IPS-18c (cell line): ENCODE results near the gene DSC3.
"Not testable (repeated sequence)": the region's sequence is repeated elsewhere in the genome, so short reads cannot be mapped to it uniquely, and the experiment has no call there.

Source experiments
- H3K4me3 ChIP-seq: 2 replicates; pipeline ENCODE4 v1.7.0; 2013; ENCODE audit warnings: low read depth, mild to moderate bottlenecking, low read length, moderate library complexity; ENCODE audit not compliant: insufficient read depth
- H3K9me3 ChIP-seq: one replicate; pipeline ENCODE4 v1.6.1; 2013; ENCODE audit warnings: mild to moderate bottlenecking, low read length, moderate library complexity; ENCODE audit not compliant: control insufficient read depth, insufficient read depth

The DSC3 gene

DNA sequence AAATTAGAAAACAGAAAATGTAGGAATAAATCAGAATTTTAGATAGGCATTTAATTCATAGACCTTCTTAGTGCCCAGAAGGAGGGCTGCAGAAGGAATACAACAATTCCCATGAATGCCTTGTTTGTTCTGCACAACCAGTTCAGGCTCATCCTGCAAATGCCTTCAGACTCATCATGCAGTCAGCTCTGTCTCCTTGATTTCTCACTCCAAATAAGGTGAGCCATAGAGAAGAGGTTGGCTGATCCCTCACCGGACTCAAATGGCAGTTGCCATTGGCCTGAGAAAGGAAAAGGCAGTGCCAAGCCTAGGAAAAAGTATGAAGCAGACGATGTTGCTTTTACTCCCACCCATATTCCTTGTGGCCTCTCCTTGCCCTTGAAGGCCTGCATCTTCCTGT, 50.3 kb downstream of the DSC3 start:
- Histone ChIP-seq H3K4me3 (no peak overlapping the region), H3K9me3 (no peaks in the 10 kb centered on the region)

DNA sequence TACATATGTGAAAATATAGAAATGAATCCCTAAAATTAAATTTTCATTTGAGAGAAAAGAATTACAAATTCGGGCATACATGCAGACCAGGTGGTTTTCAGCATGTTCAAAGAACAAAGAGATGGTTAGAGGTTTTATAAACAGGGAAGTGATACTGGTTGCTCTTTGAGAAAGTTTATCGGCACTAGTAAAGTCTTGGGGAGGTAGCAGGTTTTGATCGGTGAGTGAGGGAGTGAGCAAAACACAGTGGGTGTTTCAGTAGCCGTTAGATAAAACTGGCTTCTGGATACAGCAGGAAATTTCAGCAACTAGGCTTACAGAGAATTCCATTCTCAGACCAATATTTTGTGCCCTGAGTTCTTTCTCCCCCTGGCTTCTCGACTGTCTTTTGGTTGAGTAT, 51.1 kb downstream of the DSC3 start:
- no peak overlapping the region for H3K4me3 ChIP-seq
- H3K9me3 ChIP-seq, result no peaks in the 10 kb centered on the region

DNA sequence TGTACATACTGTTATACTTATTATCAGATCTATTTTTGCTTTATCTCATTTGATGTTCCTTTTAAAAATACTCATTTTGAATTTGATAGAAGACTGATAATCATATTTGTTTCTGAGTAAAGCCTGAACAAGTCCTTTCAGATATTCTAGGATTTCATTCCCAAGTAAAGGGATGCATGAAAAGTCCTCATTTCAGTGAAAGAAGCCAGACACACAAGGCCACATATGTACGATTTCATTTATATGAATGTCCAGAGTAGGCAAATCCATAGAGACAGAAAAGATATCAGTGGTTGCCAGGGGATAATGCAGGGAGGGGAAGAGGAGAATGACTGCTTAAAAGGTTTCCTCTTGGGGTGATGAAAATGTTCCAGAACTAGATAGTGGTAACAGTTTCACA, 53.4 kb downstream of the DSC3 start:
- H3K4me3 ChIP-seq, result no peak overlapping the region
- H3K9me3 ChIP-seq, result no peaks in the 10 kb centered on the region

DNA sequence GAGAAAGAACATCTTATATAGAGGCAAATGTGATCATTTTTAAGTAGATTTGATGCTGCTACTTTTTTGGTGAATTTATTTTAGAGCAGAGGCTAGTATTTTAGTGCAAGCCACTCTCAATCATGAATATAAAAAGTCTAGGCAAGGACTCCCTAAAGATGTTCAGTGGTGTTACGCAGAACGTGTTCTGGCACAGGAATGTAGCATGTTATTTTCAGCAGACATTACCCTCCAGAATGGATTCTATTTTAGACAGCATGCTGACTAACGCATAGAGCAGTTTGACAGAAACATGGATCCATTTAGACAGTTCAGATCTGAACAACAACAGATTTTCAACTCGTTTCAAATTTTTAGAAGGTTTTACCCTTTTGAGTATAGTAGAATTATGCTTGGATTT, 54.1 kb downstream of the DSC3 start:
- H3K9me3 ChIP-seq, result no peaks in the 10 kb centered on the region
- H3K4me3 ChIP-seq, result no peak overlapping the region

DNA sequence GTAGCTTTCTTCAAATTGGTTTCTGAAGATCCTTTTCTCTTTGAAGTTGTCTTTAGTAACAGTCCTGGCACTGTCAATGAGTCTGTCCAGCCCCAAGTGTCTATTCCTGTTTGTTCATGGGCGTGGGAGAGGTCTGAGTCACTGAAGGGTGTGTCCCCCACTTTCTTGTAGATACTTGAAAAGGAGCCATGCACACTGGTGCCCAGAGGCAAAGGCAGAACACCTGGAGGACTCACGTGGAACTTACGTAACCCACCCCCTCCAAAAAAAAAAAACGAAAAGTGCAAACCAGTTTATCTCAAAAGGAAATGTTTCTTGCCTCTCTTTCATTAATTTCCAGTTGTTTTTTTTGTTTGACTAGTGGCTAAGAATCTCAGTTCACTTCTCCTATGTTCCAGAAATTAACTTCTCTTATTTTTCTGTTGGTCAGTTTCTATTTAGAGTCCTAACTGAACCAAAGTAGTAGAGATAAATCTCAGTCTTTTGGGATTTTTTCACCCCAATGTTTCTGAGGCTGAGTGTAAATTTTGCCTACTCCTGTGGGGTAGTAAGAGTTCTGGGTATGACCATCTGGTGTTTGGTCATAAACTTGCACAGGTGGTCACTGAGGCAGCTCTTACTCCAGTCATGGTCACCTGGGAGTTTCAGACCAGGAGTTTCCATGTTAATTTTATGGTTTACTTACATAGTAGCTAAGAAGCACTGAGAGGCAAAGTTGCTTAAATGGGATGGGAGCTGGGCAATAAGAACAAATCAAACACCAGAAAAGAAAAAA, 54.9 kb downstream of the DSC3 start:
- H3K4me3 ChIP-seq, result no peak overlapping the region
- no peaks in the 10 kb centered on the region for H3K9me3 ChIP-seq

DNA sequence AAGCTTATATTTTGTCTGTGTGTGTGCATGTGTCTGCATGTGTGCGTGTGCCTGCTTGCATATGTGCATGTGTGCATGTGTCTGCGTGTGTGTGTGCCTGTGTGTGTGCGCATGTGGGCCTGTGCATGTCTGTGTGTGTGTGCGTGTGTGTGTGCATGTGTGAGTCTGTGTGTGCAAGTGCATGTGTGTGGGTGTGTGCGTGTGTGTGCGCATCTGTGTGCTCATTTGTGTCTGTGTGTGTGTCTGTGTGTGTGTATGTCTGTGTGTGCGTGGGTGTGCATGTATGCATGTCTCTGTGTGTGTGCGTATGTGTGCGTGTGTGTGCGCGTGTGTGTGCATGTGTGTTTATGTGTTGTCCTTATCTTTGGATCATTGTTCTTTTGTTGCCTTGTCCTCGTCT, 56.8 kb downstream of the DSC3 start:
- Histone ChIP-seq H3K9me3 (no peaks in the 10 kb centered on the region), H3K4me3 (no peak overlapping the region)

DNA sequence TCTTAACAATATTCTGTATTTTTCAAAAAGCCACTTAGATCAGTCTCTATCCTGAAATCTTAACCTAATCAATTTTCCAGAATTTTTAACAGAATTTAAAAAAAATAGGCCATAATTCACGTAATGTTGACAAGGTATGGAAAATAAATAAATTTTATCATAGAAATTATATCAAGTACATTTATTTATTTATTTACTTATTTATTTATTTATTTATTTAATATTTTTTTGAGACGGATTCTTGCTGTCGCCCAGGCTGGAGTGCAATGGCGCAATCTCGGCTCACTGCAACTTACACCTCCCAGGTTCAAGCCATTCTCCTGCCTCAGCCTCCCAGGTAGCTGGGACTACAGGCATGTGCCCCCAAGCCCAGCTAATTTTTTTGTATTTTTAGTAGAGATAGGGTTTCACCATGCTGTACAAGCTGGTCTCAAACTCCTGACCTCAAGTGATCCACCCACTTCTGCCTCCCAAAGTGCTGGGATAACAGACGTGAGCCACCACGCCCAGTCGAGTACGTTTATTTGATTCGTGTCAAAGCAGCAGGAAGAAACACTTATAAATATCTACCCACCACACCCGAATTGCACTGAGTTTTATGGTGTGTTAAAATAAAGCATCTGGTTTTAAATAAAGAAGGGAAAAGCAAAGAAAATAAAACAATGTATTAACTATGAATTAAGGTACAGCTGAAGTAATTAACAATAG, 60.1 kb downstream of the DSC3 start:
- Histone ChIP-seq H3K9me3 (no peaks in the 10 kb centered on the region), H3K4me3 (no peak overlapping the region)

DNA sequence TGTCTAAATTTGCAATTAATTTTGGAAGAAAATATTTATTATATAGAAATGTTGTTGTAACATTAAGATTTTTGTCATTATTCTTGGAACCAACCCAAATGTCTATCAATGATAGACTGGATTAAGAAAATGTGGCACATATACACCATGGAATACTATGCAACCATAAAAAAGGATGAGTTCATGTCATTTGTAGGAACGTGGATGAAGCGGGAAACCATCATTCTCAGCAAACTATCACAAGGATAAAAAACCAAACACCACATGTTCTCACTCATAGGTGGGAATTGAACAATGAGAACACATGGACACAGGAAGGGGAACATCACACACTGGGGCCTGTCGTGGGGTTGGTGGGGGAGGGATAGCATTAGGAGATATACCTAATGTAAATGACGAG, 64.5 kb downstream of the DSC3 start:
- not testable (repeated sequence) for H3K9me3 ChIP-seq, H3K4me3 ChIP-seq

DNA sequence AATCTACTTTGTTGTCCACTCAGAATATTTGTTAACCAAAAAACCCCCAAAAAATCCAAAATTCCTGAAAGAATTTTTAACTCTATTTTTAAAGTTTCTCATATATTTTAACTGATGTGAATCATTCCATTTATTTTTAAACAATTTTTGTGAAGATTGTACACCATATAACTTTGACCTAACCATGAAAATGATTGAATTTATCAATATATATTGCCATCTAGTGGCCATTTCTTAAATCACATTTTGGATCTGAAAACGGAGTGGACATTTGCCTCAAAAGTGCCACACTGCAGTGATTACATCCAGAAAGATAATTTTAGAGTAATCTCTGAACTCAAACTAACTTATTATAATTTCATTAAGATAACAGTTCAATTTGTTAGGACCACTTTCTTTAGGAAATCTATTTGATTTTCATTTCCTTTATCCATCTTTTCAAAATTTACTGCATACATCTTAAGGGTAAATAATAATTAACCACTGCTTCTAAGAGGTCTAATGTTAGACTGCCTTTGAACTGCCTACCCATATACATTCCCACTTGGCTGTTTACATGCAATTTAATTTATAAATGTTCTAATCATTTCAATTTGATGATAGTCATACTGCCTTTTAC, 71.1 kb downstream of the DSC3 start:
- no peaks in the 10 kb centered on the region for H3K9me3 ChIP-seq
- no peak overlapping the region for H3K4me3 ChIP-seq

DNA sequence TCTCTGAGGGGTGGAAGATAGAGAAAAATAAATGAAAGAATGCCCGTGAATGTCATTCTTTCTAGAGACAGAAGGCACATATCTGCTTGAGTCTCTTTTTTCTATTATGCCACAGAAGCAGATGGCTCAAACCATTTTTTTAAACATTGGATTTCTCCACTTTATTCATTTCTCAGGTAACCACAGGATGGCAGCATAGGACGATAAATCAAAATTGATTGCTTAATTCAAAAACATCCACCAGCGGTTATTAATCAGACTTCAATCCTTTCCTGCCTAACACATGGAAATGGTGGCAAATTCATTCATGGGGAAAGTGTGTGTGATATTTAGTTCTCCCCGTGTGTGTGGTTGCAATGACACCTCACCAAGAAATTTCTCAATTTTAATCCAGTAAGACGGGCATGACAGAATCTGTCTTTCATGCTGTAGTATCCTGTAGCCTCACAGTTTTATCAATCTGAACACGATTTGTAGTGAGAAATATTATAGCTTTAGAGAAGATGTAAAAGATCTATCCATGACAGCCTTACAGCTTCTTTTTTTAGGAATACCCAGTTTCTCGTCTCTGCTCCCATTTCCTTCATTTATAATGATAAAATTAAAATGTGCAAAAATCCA, 72.2 kb downstream of the DSC3 start:
- H3K9me3 ChIP-seq, result no peaks in the 10 kb centered on the region
- H3K4me3 ChIP-seq, result no peak overlapping the region

DNA sequence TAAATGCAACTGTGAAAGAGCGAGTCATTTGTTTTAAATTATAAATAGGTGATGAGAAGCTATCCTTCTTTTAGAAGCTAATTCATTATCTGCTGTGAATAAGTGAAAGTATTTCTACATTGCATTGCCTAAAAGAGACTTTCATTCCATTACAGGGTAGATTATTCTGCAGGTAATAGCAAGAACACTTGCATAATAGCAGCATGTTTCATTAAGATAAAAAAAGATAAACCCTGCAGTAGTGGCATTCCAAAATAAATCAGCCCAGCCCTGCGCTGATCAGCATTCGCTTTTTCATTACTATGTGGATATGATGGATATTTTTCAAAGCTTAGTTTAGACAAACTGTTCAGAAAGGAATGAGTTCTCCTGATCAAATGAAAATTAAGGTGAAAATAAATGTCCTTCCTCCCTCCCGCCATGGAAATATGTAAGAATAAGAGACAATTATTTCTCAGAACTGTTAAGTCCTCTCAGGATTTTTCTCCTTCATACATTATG, 72.8 kb downstream of the DSC3 start:
- Histone ChIP-seq H3K9me3 (no peaks in the 10 kb centered on the region), H3K4me3 (no peak overlapping the region)

DNA sequence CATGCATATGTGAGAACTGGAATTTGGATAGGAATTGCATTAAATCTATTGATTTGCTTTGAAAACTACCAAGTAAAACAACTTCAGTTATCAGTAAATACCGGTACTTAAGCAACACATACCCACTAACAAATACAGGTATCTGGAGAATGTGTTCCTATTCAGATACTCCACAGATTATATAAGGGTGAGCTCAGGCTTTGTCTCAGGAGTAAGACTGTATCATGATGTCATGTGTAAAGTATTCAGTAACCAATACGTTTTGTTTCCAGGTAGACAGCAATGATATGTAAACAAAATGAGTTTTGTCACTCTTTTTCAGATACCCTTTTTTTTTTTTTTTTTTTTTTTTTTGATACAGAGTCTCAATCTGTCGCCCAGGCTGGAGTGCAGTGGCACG, 74.8 kb downstream of the DSC3 start:
- H3K4me3 ChIP-seq, result no peak overlapping the region
- H3K9me3 ChIP-seq, result no peaks in the 10 kb centered on the region

DNA sequence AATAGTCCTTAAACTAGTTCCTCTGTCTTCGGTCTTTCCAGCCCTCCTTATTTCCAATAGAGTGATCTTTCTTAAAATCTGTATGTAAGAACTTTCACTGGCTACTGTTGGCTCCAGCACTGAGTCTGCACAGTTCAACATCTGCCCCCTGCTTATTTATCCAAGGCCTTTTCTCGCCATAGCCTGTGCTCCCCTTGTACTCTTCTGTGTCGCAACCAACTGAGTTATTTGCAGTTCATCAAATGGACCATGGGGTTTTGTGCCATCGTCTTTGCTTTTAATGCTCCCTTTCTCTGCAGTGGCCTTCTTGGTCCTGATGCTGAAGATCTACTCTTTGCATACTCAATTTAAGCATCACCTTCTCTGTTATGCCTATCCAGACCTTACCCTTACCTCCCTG, 77.3 kb downstream of the DSC3 start:
- Histone ChIP-seq H3K4me3 (no peak overlapping the region), H3K9me3 (no peaks in the 10 kb centered on the region)

DNA sequence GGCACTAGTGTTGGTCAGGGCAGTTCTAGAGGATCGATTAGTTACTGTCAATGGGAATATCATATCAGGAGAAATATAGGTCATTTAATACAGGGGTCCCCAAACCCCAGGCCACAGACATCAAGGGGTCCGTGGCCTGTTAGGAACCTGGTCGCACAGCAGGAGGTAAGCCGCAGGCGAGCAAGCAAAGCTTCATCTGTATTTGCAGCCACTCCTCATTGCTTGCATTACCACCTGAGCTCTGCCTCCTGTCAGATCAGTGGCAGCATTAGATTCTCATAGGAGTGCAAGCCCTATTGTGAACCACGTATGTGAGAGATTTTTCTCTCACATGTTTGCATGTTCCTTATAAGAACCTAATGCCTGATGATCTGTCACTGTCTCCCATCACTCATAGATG, 81.9 kb downstream of the DSC3 start:
- Histone ChIP-seq H3K9me3 (no peaks in the 10 kb centered on the region), H3K4me3 (no peak overlapping the region)

DNA sequence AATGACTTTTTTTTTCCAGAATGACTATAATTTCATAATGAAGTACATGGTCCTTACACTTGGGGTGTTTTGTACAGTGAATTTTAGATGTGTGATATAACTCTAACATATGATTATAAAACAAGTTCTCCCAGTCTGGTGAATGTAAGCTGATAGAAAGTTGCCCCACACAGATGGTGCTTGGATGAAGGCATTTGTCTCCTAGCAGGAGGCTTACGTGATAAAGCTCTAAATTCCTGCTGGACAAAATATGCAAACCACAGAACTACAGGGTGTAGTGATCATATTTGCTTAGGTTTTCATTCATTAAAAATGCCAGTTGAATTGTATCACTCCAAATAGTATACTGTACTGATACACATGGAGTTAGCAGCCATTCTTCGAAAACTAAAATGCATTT, 85.5 kb downstream of the DSC3 start:
- H3K9me3 ChIP-seq, result no peaks in the 10 kb centered on the region
- no peak overlapping the region for H3K4me3 ChIP-seq

DNA sequence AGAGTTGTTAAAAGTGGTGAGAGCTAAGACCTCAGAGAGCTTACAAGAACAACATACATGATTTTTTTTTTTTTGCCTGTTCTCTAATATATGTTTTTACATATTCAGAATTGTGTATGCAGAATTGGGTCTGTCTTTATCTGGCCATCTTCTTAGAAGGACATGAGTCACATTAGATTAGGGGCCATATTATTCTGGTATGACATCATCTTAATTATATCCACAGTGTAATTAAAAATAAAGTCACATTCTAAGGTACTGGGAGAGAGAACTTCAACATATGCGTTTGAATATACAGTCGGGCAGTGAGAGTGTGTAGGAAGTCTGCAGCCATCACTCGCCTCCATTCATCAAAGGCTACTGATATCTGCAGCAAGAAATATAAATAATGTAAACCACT, 88.3 kb downstream of the DSC3 start:
- no peaks in the 10 kb centered on the region for H3K9me3 ChIP-seq
- H3K4me3 ChIP-seq, result no peak overlapping the region

DNA sequence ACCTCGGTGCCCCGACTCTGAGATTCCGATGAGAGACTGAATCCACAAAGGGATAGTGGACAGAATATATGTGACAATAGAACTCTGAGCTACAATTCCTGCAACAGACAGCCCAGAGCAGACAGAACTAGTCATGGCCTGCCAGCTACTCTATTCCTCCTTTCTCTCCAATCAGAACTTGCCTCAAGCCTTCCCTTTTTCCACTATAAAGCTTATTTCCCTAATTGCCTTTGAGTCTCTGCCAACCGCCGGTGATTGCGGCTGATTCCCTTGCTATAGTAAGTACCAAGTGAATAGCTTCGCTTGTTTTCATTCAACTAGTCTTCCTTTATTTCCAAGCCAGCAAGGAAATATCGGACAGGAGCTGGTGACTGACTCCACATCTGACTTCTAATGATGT, 96.8 kb downstream of the DSC3 start:
- Histone ChIP-seq H3K4me3 (no peak overlapping the region), H3K9me3 (no peaks in the 10 kb centered on the region)
